Endothelial cell (in vitro differentiated cells): ENCODE measurements around the gene LCN10. TPM values are rescaled to one million over a fixed set of nuclear protein-coding genes. Genes with fewer than 3 reads are reported as not detected.

Experiments used
- DNase-seq: peaks from one replicate; pipeline ENCODE4 v3.0.0; 2021; ENCODE audit warnings: low spot score
- H3K27ac Mint-ChIP-seq: one replicate; pipeline ENCODE4 v1.8.0; 2021; ENCODE audit warnings: mixed read lengths, inconsistent platforms; ENCODE audit not compliant: unreplicated experiment
- H3K27me3 Mint-ChIP-seq: one replicate; pipeline ENCODE4 v1.8.0; 2021; ENCODE audit warnings: mild to moderate bottlenecking, moderate library complexity, mixed read lengths, inconsistent platforms; ENCODE audit not compliant: unreplicated experiment
- H3K36me3 Mint-ChIP-seq: one replicate; pipeline ENCODE4 v1.8.0; 2021; ENCODE audit warnings: mild to moderate bottlenecking, low read depth, mixed read lengths, inconsistent platforms; ENCODE audit not compliant: unreplicated experiment
- H3K4me1 Mint-ChIP-seq: one replicate; pipeline ENCODE4 v1.8.0; 2021; ENCODE audit warnings: mild to moderate bottlenecking, mixed read lengths, inconsistent platforms; ENCODE audit not compliant: unreplicated experiment
- H3K4me3 Mint-ChIP-seq: one replicate; pipeline ENCODE4 v1.8.0; 2021; ENCODE audit warnings: mild to moderate bottlenecking, mixed read lengths, inconsistent platforms; ENCODE audit not compliant: unreplicated experiment
- H3K9me3 Mint-ChIP-seq: one replicate; pipeline ENCODE4 v1.8.0; 2021; ENCODE audit warnings: mixed read lengths, inconsistent platforms; ENCODE audit not compliant: unreplicated experiment
- CTCF ChIP-seq: fragments of 200-600 bp; sonication (generic); IDR thresholded peaks from one replicate; pipeline ENCODE4 v1.5.0; 2021; ENCODE audit warnings: antibody characterized with exemption; ENCODE audit not compliant: unreplicated experiment
- total RNA-seq: library from RNA; stranded (reverse); fragmentation: NEBNext Ultra II Directional; extraction: Animal tissue kit (Norgen Biotek cat#: 25700); gene quantifications from one replicate; pipeline ENCODE4 v1.2.1, GENCODE V29; 2021; ENCODE audit not compliant: unreplicated experiment

LCN10 gene
- total RNA-seq, 1 donor from 2014 or later = not detected

GRCh38 chr9:136721339-136722092 lies 21.2 kb downstream of the LCN10 start:
- peak overlapping the region; percentile 77 for H3K4me3 Mint-ChIP-seq
- TF ChIP-seq CTCF = no peak
- no peaks in the 10 kb centered on the region for H3K9me3 Mint-ChIP-seq
- H3K27ac Mint-ChIP-seq = peak overlapping the region; percentile 89
- peaks cover 18% of the 10 kb centered on the region for H3K4me1 Mint-ChIP-seq
- peaks cover 29% of the 10 kb centered on the region for H3K36me3 Mint-ChIP-seq
- DNase-seq = no peak
- peaks cover 25% of the 10 kb centered on the region for H3K27me3 Mint-ChIP-seq

GRCh38 chr9:136720898-136721338 lies 21.8 kb downstream of the LCN10 start:
- Mint-ChIP-seq H3K4me1 (peaks cover 14% of the 10 kb centered on the region), H3K27ac (peak overlapping the region; percentile 89), H3K36me3 (peaks cover 26% of the 10 kb centered on the region), H3K9me3 (no peaks in the 10 kb centered on the region), H3K4me3 (peak overlapping the region; percentile 77), H3K27me3 (peaks cover 22% of the 10 kb centered on the region)
- no peak for DNase-seq
- no peak for TF ChIP-seq CTCF

GRCh38 chr9:136720251-136720897 lies 22.4 kb downstream of the LCN10 start:
- peak overlapping the region; percentile 74 for H3K27ac Mint-ChIP-seq
- H3K36me3 Mint-ChIP-seq = peaks cover 30% of the 10 kb centered on the region
- H3K4me3 Mint-ChIP-seq = peak overlapping the region; percentile 47
- no peaks in the 10 kb centered on the region for H3K9me3 Mint-ChIP-seq
- DNase-seq = no peak
- H3K4me1 Mint-ChIP-seq = peaks cover 15% of the 10 kb centered on the region
- no peak for TF ChIP-seq CTCF
- H3K27me3 Mint-ChIP-seq = peaks cover 22% of the 10 kb centered on the region

GRCh38 chr9:136719195-136719880 lies 23.4 kb downstream of the LCN10 start:
- H3K9me3 Mint-ChIP-seq = no peaks in the 10 kb centered on the region
- peaks cover 19% of the 10 kb centered on the region for H3K27me3 Mint-ChIP-seq
- peaks cover 13% of the 10 kb centered on the region for H3K4me1 Mint-ChIP-seq
- DNase-seq = no peak
- H3K36me3 Mint-ChIP-seq = peaks cover 27% of the 10 kb centered on the region
- H3K27ac Mint-ChIP-seq = no peak overlapping the region
- no peak overlapping the region for H3K4me3 Mint-ChIP-seq
- TF ChIP-seq CTCF = no peak
